ENCODE results near the gene GPC1. TPM values are rescaled to one million over a fixed set of nuclear protein-coding genes. Genes with fewer than 3 reads are reported as not detected.

GPC1 gene
- total and polyA plus RNA-seq, 2 of the 4 experiments (the other 2 are of a cell fraction): 16.0 to 211 TPM

DNA sequence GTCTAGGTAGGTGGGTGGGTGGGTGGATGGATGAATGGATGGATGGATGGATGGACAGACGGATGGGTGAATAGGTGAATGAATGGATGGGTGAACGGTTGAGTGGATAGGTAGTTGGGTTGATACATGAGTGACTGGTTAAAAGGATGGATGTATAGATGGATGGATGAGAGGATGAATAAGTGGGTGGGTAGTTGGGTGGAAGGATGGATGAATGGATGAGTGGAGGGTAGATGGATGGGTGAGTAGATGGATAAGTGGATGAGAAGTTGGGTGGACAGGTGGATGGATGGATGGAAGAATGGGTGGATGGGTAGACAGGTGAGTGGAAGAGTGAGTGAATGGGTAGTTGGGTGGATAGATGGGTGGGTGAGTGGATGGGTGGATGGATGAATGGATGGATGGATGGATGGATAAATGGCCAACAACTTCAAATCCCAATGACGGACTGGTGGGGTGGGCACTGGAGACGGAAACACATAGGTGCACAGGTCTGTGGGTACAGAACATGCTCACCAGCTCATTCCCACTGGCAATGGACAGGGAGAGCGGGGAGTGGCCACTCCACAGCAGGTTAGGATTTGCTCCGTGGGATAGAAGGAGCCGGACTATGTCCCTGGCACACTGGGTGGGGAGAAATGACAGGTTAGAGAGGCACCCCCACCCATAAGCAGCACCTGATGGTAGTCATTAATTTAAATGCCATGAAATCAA is 73.5 kb downstream of the GPC1 start:
- H3K79me1 ChIP-seq (ENCODE audit: low read depth in 1 of 2, low read length in 2 of 2): no peaks in the 10 kb centered on the region
- H3K9ac ChIP-seq (ENCODE audit: low read depth, low read length): no peak overlapping the region
- ATAC-seq (ENCODE audit: low read depth): no peak
- H4K5ac ChIP-seq (ENCODE audit: low read depth, low read length): no peak overlapping the region
- no peak overlapping the region for H2BK15ac ChIP-seq (ENCODE audit: low read depth, low read length)
- no peaks in the 10 kb centered on the region for H3K27me3 ChIP-seq (ENCODE audit: control insufficient read depth, insufficient read depth, low read length)
- no peak overlapping the region for H3K14ac ChIP-seq (replicated peaks; ENCODE audit: low read depth, low read length)
- dilution Hi-C loops (cut with HindIII; ENCODE audit: low sequenced_read_pairs, unreplicated experiment) (no loop called here), in situ Hi-C loops (cut with MboI; ENCODE audit: low sequenced_read_pairs) (loop anchor here (10.0 kb wide), 1 partner anchor 336 kb away; no protein-coding TSS in a partner anchor), intact Hi-C loops (cut with micrococcal nuclease) (no loop called here)
- no peak overlapping the region for H3K27ac ChIP-seq (ENCODE audit: insufficient read depth, low read length)
- TF ChIP-seq RCOR1 (IDR thresholded peaks at IDR 0.05; ENCODE audit: insufficient replicate concordance, low read length): no peak
- TF ChIP-seq CHD1 (IDR thresholded peaks at IDR 0.05; ENCODE audit: low read depth, low read length): no peak
- no peak for TF ChIP-seq MAFK (IDR thresholded peaks at IDR 0.05; ENCODE audit: low read depth, low read length)
- TF ChIP-seq RFX5 (IDR thresholded peaks at IDR 0.05; ENCODE audit: low read depth, low read length): no peak
- no peak for TF ChIP-seq SMC3 (IDR thresholded peaks at IDR 0.05; ENCODE audit: low read depth, low read length)
- no peak for TF ChIP-seq RAD21 (IDR thresholded peaks at IDR 0.05; ENCODE audit: low read length)
- TF ChIP-seq MXI1 (IDR thresholded peaks at IDR 0.05; ENCODE audit: borderline replicate concordance, low read depth, low read length): no peak
- TF ChIP-seq POLR2A (IDR thresholded peaks at IDR 0.05; ENCODE audit: low read depth, low read length): no peak
- no peak for TF ChIP-seq MAZ (IDR thresholded peaks at IDR 0.05; ENCODE audit: borderline replicate concordance, low read depth, low read length)
- TF ChIP-seq FOS (IDR thresholded peaks at IDR 0.05; ENCODE audit: low read depth, low read length): no peak
- TF ChIP-seq, protein P1, sequence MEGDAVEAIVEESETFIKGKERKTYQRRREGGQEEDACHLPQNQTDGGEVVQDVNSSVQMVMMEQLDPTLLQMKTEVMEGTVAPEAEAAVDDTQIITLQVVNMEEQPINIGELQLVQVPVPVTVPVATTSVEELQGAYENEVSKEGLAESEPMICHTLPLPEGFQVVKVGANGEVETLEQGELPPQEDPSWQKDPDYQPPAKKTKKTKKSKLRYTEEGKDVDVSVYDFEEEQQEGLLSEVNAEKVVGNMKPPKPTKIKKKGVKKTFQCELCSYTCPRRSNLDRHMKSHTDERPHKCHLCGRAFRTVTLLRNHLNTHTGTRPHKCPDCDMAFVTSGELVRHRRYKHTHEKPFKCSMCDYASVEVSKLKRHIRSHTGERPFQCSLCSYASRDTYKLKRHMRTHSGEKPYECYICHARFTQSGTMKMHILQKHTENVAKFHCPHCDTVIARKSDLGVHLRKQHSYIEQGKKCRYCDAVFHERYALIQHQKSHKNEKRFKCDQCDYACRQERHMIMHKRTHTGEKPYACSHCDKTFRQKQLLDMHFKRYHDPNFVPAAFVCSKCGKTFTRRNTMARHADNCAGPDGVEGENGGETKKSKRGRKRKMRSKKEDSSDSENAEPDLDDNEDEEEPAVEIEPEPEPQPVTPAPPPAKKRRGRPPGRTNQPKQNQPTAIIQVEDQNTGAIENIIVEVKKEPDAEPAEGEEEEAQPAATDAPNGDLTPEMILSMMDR (conservative IDR thresholded peaks at IDR 0.05; ENCODE audit: low read depth, low read length): no peak
- no peak for TF ChIP-seq NFE2L2 (IDR thresholded peaks at IDR 0.05; ENCODE audit: low read depth, low read length)
- TF ChIP-seq, protein P2, sequence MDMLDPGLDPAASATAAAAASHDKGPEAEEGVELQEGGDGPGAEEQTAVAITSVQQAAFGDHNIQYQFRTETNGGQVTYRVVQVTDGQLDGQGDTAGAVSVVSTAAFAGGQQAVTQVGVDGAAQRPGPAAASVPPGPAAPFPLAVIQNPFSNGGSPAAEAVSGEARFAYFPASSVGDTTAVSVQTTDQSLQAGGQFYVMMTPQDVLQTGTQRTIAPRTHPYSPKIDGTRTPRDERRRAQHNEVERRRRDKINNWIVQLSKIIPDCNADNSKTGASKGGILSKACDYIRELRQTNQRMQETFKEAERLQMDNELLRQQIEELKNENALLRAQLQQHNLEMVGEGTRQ (IDR thresholded peaks at IDR 0.05; ENCODE audit: low read depth, low read length): no peak
- TF ChIP-seq, protein P3, sequence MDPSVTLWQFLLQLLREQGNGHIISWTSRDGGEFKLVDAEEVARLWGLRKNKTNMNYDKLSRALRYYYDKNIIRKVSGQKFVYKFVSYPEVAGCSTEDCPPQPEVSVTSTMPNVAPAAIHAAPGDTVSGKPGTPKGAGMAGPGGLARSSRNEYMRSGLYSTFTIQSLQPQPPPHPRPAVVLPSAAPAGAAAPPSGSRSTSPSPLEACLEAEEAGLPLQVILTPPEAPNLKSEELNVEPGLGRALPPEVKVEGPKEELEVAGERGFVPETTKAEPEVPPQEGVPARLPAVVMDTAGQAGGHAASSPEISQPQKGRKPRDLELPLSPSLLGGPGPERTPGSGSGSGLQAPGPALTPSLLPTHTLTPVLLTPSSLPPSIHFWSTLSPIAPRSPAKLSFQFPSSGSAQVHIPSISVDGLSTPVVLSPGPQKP (IDR thresholded peaks at IDR 0.05; ENCODE audit: borderline replicate concordance, low read depth, low read length): no peak
- no peak for TF ChIP-seq BHLHE40 (IDR thresholded peaks at IDR 0.05; ENCODE audit: low read depth, low read length)
- no peak overlapping the region for H4K8ac ChIP-seq (ENCODE audit: low read depth in 2 of 2, low read length in 2 of 2)
- H2AK5ac ChIP-seq (ENCODE audit: low read depth, low read length): no peak overlapping the region
- H2BK120ac ChIP-seq (ENCODE audit: low read depth, low read length): no peak overlapping the region
- H3K4me2 ChIP-seq (ENCODE audit: low read depth, low read length): no peak overlapping the region
- H3K18ac ChIP-seq (ENCODE audit: low read depth, low read length): no peak overlapping the region
- no peak overlapping the region for H2AK9ac ChIP-seq (replicated peaks; ENCODE audit: low read depth, low read length, poor library complexity)
- peaks cover under 1% of the 10 kb centered on the region; the same call in 1 of the 2 replicates for H3K4me1 ChIP-seq (ENCODE audit: control insufficient read depth, insufficient read depth, low read length)
- ChIA-PET POLR2A (ENCODE audit: unreplicated experiment) (no interaction called here), CTCF (no interaction called here)
- H4K91ac ChIP-seq (ENCODE audit: insufficient read depth, low read depth, low read length): no peak overlapping the region
- H3K9me1 ChIP-seq (ENCODE audit: insufficient read depth, low read length): no peaks in the 10 kb centered on the region
- WGBS, 2 experiments (ENCODE audit: extremely low coverage in 2 of 2, insufficient read length in 1 of 2): 88% methylated on average over 3 of the region's 7 CpGs; no CpG with 5 or more reads in 1 of the 2 experiments
- H2BK20ac ChIP-seq (ENCODE audit: low read depth, low read length): no peak overlapping the region
- no peak overlapping the region for H3K56ac ChIP-seq (ENCODE audit: extremely low read depth, insufficient read depth, low read length)
- no peak for DNase-seq
- H4K20me1 ChIP-seq (ENCODE audit: insufficient read depth, low read length): 0 out of 2 replicates have a peak, but pooled peaks cover 3% of the 10 kb centered on the region
- H3K23ac ChIP-seq (ENCODE audit: low read depth, low read length): no peak overlapping the region
- no peaks in the 10 kb centered on the region for H3K36me3 ChIP-seq (ENCODE audit: control insufficient read depth, insufficient read depth, low read length)
- no peak overlapping the region for H2AFZ ChIP-seq (replicated peaks; ENCODE audit: low read length, poor library complexity)
- H3K4ac ChIP-seq (ENCODE audit: low read depth, low read length): no peak overlapping the region
- H2BK5ac ChIP-seq (ENCODE audit: low read depth, low read length, poor library complexity, severe bottlenecking): no peak overlapping the region
- no peaks in the 10 kb centered on the region for H3K9me3 ChIP-seq (ENCODE audit: control insufficient read depth, insufficient read depth, low read length)
- no TSS peak for BruUV-seq (replicated peaks)
- no peak overlapping the region for H3K4me3 ChIP-seq (ENCODE audit: insufficient read depth, low read depth, low read length)
